ENCODE measurements around the gene AP5S1. TPM values are rescaled to one million over a fixed set of nuclear protein-coding genes. Genes with fewer than 3 reads are reported as not detected.

AP5S1 gene
- total and polyA plus RNA-seq, 10 of the 15 experiments (the other 5 are each of a cell fraction or from before 2014, with no cell fraction given), result 3.8 to 13.2 (median 7.8) TPM

DNA sequence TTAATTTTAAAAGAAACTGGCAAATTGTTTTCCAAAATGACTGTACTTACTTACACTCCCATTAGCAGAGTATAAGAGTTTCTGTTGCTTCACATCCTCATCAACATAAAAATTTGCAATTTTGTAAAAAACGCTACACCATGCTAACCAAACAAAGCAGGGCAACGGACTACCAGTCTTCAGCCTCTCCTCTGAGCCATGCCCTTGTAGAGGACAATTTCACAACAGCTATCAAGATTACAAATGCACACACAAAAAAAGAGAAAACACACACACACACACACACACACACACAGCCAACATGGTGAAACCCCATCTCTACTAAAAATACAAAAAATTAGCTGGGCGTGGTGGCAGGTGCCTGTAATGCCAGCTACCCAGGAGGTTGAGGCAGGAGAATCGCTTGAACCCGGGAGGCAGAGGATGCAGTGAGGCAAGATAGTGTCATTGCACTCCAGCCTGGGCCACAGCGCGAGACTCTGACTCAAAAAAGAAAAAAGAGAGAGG lies 48.7 kb upstream of the AP5S1 start:
- peaks cover 9% of the 10 kb centered on the region for H3K4me1 ChIP-seq (ENCODE audit: control insufficient read depth, insufficient read depth, low read length)
- TF ChIP-seq ESRRA (IDR thresholded peaks at IDR 0.05; ENCODE audit: low read length) (no peak), BHLHE40 (IDR thresholded peaks at IDR 0.05; ENCODE audit: borderline replicate concordance in 1 of 2, low read depth in 2 of 2, low read length in 1 of 2) (no peak), TCF12 (IDR thresholded peaks at IDR 0.05; ENCODE audit: low read depth, low read length) (no peak), ZSCAN29 (IDR thresholded peaks at IDR 0.05) (no peak), ZNF274 (IDR thresholded peaks at IDR 0.05; ENCODE audit: insufficient read depth, insufficient read length) (no peak), CBX3 (IDR thresholded peaks at IDR 0.05; ENCODE audit: borderline replicate concordance, low read depth) (no peak), SP1 (IDR thresholded peaks at IDR 0.05; ENCODE audit: low read depth, low read length) (no peak), SIN3A (IDR thresholded peaks at IDR 0.05; ENCODE audit: low read depth, low read length) (no peak), RFX5 (IDR thresholded peaks at IDR 0.05; ENCODE audit: low read depth, low read length) (no peak), IRF4 (IDR thresholded peaks at IDR 0.05; ENCODE audit: low read depth, low read length) (no peak), NR2C1 (IDR thresholded peaks at IDR 0.05) (no peak), PML (IDR thresholded peaks at IDR 0.05; ENCODE audit: low read length) (no peak)
- TF ChIP-seq, protein P1, sequence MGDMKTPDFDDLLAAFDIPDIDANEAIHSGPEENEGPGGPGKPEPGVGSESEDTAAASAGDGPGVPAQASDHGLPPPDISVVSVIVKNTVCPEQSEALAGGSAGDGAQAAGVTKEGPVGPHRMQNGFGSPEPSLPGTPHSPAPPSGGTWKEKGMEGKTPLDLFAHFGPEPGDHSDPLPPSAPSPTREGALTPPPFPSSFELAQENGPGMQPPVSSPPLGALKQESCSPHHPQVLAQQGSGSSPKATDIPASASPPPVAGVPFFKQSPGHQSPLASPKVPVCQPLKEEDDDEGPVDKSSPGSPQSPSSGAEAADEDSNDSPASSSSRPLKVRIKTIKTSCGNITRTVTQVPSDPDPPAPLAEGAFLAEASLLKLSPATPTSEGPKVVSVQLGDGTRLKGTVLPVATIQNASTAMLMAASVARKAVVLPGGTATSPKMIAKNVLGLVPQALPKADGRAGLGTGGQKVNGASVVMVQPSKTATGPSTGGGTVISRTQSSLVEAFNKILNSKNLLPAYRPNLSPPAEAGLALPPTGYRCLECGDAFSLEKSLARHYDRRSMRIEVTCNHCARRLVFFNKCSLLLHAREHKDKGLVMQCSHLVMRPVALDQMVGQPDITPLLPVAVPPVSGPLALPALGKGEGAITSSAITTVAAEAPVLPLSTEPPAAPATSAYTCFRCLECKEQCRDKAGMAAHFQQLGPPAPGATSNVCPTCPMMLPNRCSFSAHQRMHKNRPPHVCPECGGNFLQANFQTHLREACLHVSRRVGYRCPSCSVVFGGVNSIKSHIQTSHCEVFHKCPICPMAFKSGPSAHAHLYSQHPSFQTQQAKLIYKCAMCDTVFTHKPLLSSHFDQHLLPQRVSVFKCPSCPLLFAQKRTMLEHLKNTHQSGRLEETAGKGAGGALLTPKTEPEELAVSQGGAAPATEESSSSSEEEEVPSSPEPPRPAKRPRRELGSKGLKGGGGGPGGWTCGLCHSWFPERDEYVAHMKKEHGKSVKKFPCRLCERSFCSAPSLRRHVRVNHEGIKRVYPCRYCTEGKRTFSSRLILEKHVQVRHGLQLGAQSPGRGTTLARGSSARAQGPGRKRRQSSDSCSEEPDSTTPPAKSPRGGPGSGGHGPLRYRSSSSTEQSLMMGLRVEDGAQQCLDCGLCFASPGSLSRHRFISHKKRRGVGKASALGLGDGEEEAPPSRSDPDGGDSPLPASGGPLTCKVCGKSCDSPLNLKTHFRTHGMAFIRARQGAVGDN (IDR thresholded peaks at IDR 0.05), result no peak
- no peak overlapping the region for H2AFZ ChIP-seq (ENCODE audit: control insufficient read depth, low read depth, low read length)
- SMC1A ChIA-PET (ENCODE audit: uncharacterized antibody, unreplicated experiment), result no interaction called here
- H3K27ac ChIP-seq (ENCODE audit: control insufficient read depth, insufficient read depth), result no peak overlapping the region
- BruUV-seq (replicated peaks), result no TSS peak
- in situ Hi-C loops (cut with MboI), result no loop called here
- intact Hi-C loops (cut with micrococcal nuclease; ENCODE audit: unreplicated experiment), result no loop called here
- H3K4me2 ChIP-seq (ENCODE audit: control insufficient read depth, insufficient read depth), result no peak overlapping the region
- POLR2A ChIA-PET, result interaction anchor here (0.6 kb wide), 1 partner anchor 103 kb away, joined by 5 read pairs; no protein-coding TSS in a partner anchor
- FAIRE-seq (no peak), DNase-seq (ENCODE audit: low read depth, low spot score) (no peak), ATAC-seq (no peak)
- H3K4me3 ChIP-seq, result no peak overlapping the region
- WGBS (ENCODE audit: insufficient coverage, insufficient replicate concordance, low lambda C conversion rate, missing lambda C conversion rate), result 28% methylated on average over 6 of the region's 7 CpGs
- RAD21 ChIA-PET (ENCODE audit: unreplicated experiment), result interaction anchor here (0.7 kb wide), 1 partner anchor 569 kb away, joined by 3 read pairs; no protein-coding TSS in a partner anchor
- H3K79me2 ChIP-seq (ENCODE audit: control insufficient read depth, insufficient read depth, low read length), result peaks cover 8% of the 10 kb centered on the region
- no peak overlapping the region for H3K9ac ChIP-seq (ENCODE audit: control insufficient read depth, insufficient read depth, low read length)
- H4K20me1 ChIP-seq (ENCODE audit: control insufficient read depth, insufficient read depth), result no peaks in the 10 kb centered on the region
- H3K36me3 ChIP-seq (ENCODE audit: control insufficient read depth in 2 of 2, insufficient read depth in 2 of 2, low read length in 1 of 2), result no peaks in the 10 kb centered on the region
- CTCF ChIA-PET, result interaction anchor here (1.0 to 1.4 kb wide), 2 partner anchors 18 to 49 kb away, joined by 3 read pairs; partner anchors contain the start of gene AP5S1
- H3K9me3 ChIP-seq (replicated peaks; ENCODE audit: control insufficient read depth, insufficient read depth, low read length), result no peaks in the 10 kb centered on the region; the same call in 2 of the 3 replicates
- H3K27me3 ChIP-seq (replicated peaks in 1 of 2; ENCODE audit: control insufficient read depth in 2 of 2, insufficient read depth in 2 of 2, low read length in 1 of 2), result no peaks in the 10 kb centered on the region; a peak in 1 of 4 replicates
